PC-3 (cell line): ENCODE data around the gene PHF2.

Source experiments
- EZH2 ChIP-seq: fragments of 300-600 bp; sonication (generic); IDR thresholded peaks from one replicate; pipeline ENCODE4 v1.6.1; 2017; ENCODE audit warnings: antibody characterized with exemption, mild to moderate bottlenecking, low read length; ENCODE audit not compliant: unreplicated experiment
- EZH2phosphoT487 ChIP-seq: fragments of 300-600 bp; sonication (generic); IDR thresholded peaks from 2 replicates; pipeline ENCODE4 v1.6.1; 2018; ENCODE audit warnings: mild to moderate bottlenecking, antibody characterized with exemption, low read length, borderline replicate concordance
- TF ChIP-seq, protein P1 (sequence below): fragments of 300-600 bp; sonication (generic); conservative IDR thresholded peaks from 2 replicates; pipeline ENCODE4 v1.5.1; 2017; ENCODE audit warnings: antibody characterized with exemption, low read depth, mild to moderate bottlenecking, low read length

DNA sequence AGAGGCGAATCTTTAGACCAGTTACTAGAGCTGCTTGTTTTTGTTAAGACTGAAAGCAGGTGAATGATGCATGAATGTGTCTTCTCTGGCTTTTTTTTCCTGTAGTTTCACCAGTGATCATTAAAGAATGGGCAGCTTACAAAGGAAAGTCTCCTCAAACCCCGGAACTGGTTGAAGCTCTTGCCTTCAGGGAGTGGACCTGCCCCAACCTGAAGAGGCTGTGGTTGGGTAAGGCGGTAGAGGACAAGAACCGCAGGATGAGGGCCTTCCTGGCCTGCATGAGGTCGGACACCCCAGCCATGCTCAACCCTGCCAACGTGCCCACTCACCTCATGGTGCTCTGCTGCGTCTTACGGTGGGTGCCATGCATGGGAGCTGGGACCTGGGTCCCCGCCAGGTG, 33.3 kb upstream of the PHF2 start:
- TF ChIP-seq, protein P1, sequence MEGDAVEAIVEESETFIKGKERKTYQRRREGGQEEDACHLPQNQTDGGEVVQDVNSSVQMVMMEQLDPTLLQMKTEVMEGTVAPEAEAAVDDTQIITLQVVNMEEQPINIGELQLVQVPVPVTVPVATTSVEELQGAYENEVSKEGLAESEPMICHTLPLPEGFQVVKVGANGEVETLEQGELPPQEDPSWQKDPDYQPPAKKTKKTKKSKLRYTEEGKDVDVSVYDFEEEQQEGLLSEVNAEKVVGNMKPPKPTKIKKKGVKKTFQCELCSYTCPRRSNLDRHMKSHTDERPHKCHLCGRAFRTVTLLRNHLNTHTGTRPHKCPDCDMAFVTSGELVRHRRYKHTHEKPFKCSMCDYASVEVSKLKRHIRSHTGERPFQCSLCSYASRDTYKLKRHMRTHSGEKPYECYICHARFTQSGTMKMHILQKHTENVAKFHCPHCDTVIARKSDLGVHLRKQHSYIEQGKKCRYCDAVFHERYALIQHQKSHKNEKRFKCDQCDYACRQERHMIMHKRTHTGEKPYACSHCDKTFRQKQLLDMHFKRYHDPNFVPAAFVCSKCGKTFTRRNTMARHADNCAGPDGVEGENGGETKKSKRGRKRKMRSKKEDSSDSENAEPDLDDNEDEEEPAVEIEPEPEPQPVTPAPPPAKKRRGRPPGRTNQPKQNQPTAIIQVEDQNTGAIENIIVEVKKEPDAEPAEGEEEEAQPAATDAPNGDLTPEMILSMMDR: no peak
- TF ChIP-seq EZH2 (no peak), EZH2phosphoT487 (no peak)
